ENCODE results near the gene NFYA. TPM values are rescaled to one million over a fixed set of nuclear protein-coding genes. Genes with fewer than 3 reads are reported as not detected.
A peak's percentile ranks its signal among the peaks of the same experiment; 100 is the strongest.

NFYA gene
- 9.8 TPM for total RNA-seq
- long read RNA-seq, partial matches to known transcripts, result 2 of 4 reads
- long read RNA-seq, other reads (novel, unspliced or antisense), result 2 of 4 reads

GRCh38 chr6:41072836-41073202, at the start of gene NFYA:
NFYA (plus strand) TSS chr6:41072974; CDS start chr6:41079090, 6,116 bp downstream.
- intact Hi-C loops (cut with DNase I), result no loop called here
- ATAC-seq, result peak; percentile 81

GRCh38 chr6:41023114-41023513, 49.7 kb upstream of the NFYA start:
- ATAC-seq, result no peak
- intact Hi-C loops (cut with DNase I), result no loop called here
- no peak for DNase-seq (ENCODE audit: missing footprints)

More at GRCh38 chr6:41072836-41073202, at the start of gene NFYA:
- DNase-seq (ENCODE audit: missing footprints), result peak; percentile 99

GRCh38 chr6:41025966-41026530, 46.7 kb upstream of the NFYA start:
- ATAC-seq, result no peak
- intact Hi-C loops (cut with DNase I), result no loop called here

GRCh38 chr6:41027241-41027640, 45.5 kb upstream of the NFYA start:
- DNase-seq (ENCODE audit: missing footprints), result no peak
- intact Hi-C loops (cut with DNase I), result no loop called here
- no peak for ATAC-seq

More at GRCh38 chr6:41025966-41026530, 46.7 kb upstream of the NFYA start:
- DNase-seq (ENCODE audit: missing footprints), result no peak

GRCh38 chr6:41027799-41028560, 44.8 kb upstream of the NFYA start:
- DNase-seq (ENCODE audit: missing footprints) (peak; percentile 94), ATAC-seq (peak; percentile 93)
- intact Hi-C loops (cut with DNase I), result loop anchor here (1.0 to 2.0 kb wide), 4 partner anchors 21 to 1047 kb away; no protein-coding TSS in a partner anchor

- intact Hi-C loops (cut with DNase I), result loop anchor here (1.0 to 2.0 kb wide), 4 partner anchors 22 to 1048 kb away; no protein-coding TSS in a partner anchor
- DNase-seq (ENCODE audit: missing footprints), result no peak
Measured at GRCh38 chr6:41028561-41029412, 44.0 kb upstream of the NFYA start.

GRCh38 chr6:41032830-41033229, 39.9 kb upstream of the NFYA start:
- intact Hi-C loops (cut with DNase I), result no loop called here
- DNase-seq (ENCODE audit: missing footprints) (no peak), ATAC-seq (no peak)

More at GRCh38 chr6:41028561-41029412, 44.0 kb upstream of the NFYA start:
- peak; percentile 57 for ATAC-seq

- intact Hi-C loops (cut with DNase I), result no loop called here
- no peak for DNase-seq (ENCODE audit: missing footprints)
- no peak for ATAC-seq
Measured at GRCh38 chr6:41033776-41034175, 39.0 kb upstream of the NFYA start.

- DNase-seq (ENCODE audit: missing footprints), result no peak
- intact Hi-C loops (cut with DNase I), result no loop called here
- ATAC-seq, result no peak
Measured at GRCh38 chr6:41036186-41036585, 36.6 kb upstream of the NFYA start.

- intact Hi-C loops (cut with DNase I), result no loop called here
- ATAC-seq (no peak), DNase-seq (ENCODE audit: missing footprints) (no peak)
Measured at GRCh38 chr6:41036601-41037000, 36.2 kb upstream of the NFYA start.

- ATAC-seq, result no peak
- DNase-seq (ENCODE audit: missing footprints), result no peak
- intact Hi-C loops (cut with DNase I), result no loop called here
Measured at GRCh38 chr6:41037107-41037900, 35.5 kb upstream of the NFYA start.

- ATAC-seq, result no peak
- intact Hi-C loops (cut with DNase I), result no loop called here
Measured at GRCh38 chr6:41038205-41038604, 34.6 kb upstream of the NFYA start.

GRCh38 chr6:41039060-41039998, 33.4 kb upstream of the NFYA start, which contains the start of gene UNC5CL:
UNC5CL (minus strand) TSS chr6:41039221; CDS start chr6:41035074, 4,147 bp downstream.
- peak; percentile 56 for ATAC-seq
- intact Hi-C loops (cut with DNase I), result no loop called here
- DNase-seq (ENCODE audit: missing footprints), result no peak

More at GRCh38 chr6:41038205-41038604, 34.6 kb upstream of the NFYA start:
- no peak for DNase-seq (ENCODE audit: missing footprints)

GRCh38 chr6:41040101-41040939, 32.5 kb upstream of the NFYA start:
- ATAC-seq, result no peak
- DNase-seq (ENCODE audit: missing footprints), result no peak
- intact Hi-C loops (cut with DNase I), result no loop called here

- ATAC-seq, result no peak
- DNase-seq (ENCODE audit: missing footprints), result no peak
- intact Hi-C loops (cut with DNase I), result no loop called here
Measured at GRCh38 chr6:41040940-41041536, 31.7 kb upstream of the NFYA start.
